GM12892 (cell line): ENCODE measurements around the gene MVD.

Source experiments
- POLR2A ChIP-seq: IDR thresholded peaks from 2 replicates; pipeline ENCODE4 v1.6.1; 2011; ENCODE audit warnings: low read depth, low read length, control low read depth
- POLR2AphosphoS5 ChIP-seq: IDR thresholded peaks from 2 replicates; pipeline ENCODE4 v1.6.1; 2011; ENCODE audit warnings: low read depth, low read length, control low read depth
- TAF1 ChIP-seq: IDR thresholded peaks from 2 replicates; pipeline ENCODE4 v1.6.1; 2011; ENCODE audit warnings: low read depth, mild to moderate bottlenecking, control low read depth, low read length, borderline replicate concordance

DNA sequence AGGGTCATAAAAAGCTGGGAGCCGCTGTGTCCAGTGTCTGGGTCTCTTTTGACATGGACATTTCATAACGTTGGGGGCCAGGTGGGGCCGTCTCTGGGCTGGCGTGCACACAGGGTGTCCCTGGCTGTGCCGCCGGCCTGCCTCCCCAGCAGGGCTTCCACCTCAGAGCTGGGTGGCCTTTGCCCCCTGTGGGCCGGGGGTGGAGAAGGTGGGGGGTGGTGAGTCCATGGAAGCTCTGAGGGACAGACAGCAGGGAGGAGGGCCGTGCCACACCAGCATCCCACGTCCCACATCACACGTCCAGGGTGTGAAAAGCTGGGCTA lies 24.3 kb upstream of the MVD start:
- TF ChIP-seq POLR2A (no peak), POLR2AphosphoS5 (no peak), TAF1 (no peak)
